Renal cortex interstitium (tissue), 11 donors: Measurements from ENCODE around the gene SPATA33. TPM values are rescaled to one million over a fixed set of nuclear protein-coding genes. Genes with fewer than 3 reads are reported as not detected.
"Not testable (repeated sequence)": the region's sequence is repeated elsewhere in the genome, so short reads cannot be mapped to it uniquely, and the experiment has no call there.

Experiments used
- DNase-seq, 11 donors: peaks; one replicate each; pipeline ENCODE4 v3.0.0-alpha.2; 2013; ENCODE audit warnings: low read depth in 9 of 11, low spot score in 4 of 11; ENCODE audit errors: extremely low read depth in 1 of 11
- polyA plus RNA-seq, 3 donors: library from polyadenylated mRNA; unstranded; fragments of 120-200 nt; gene quantifications; one replicate each; pipeline ENCODE4 v1.2.1, GENCODE V29; 2013; ENCODE audit not compliant: insufficient read length in 3 of 3

Gene SPATA33
- polyA plus RNA-seq, 3 donors, result 16.5 to 17.2 (median 16.6) TPM

DNA sequence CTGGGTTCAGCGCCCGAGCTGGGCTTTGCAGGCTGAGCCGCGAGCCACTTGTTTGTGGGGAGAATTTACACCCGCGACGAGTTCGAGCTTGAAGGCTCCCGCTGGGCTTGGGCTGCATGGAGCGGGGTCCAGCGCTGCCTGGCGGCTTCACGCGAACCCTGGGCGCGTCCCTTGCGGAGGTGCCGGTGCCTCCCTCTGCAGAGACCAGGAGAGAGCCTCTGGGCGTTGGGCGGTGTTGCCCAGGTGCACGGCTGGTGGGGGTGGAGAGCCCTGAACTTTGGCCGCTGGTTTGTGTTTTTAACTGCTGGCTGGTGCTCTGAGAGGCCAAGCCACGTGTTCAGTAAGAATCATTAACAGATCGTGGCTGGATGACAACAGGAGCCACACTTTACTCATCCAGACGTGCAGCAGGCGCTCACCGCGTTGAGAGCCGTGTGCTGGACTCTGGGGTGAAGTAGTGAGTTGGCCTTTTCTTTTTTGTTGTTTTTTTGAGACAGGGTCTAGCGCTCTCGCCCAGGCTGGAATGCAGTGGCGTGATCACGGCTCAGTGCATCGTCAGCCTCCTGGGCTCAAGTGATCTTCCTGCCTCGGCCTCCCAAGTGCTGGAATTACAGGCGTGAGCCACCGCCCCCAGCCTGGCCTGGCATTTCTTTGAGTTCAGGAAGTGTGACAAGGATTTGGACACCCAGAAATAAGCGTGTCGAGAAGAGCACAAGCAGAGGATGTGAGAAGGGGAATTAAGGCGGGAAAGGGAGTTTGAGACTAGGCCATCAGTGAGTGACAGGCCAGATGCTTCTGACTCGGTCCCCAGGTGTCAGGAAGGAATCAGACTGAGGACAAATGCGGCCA, 29.7 kb downstream of the SPATA33 start:
- peak in 5 of 11 donors; percentile 33 to 80 (median 52) for DNase-seq

DNA sequence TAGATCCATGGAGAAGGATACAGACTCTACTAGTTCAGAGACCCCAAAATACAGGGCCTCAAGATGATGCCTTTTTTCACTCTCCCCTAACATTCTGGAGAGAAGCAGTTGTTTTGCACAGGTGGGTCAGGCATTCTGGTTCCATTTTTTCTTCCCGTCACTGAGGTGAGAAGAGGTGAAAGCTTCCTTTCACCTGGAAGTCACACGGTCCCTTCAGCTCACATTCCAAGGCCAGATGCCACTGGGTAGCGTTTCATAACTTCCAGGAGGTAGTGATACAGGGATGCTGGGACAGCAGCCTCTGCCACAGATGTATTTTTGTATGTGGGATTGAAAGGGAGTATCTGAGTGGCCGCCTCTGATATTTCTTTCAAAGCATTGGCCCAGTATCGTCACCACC, 30.8 kb downstream of the SPATA33 start:
- DNase-seq, result no peak

DNA sequence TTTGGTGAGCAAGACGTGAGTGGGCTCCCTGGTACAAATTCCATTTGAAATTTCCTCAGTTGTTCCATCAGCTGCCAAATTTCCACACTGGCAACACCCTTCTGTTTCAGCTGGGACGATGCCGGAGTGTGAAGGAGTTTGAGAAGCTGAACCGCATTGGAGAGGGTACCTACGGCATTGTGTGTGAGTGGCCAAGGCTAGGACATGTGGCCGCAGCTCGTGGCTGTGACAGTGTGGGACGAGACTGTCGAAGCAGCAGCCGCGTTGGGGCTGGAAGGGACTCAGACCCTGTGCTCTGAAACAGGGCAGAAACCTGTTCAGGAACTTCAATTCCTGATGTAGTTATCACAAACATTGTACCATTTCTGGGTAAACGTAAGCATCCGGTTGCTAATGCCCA, 31.5 kb downstream of the SPATA33 start:
- DNase-seq, result no peak

DNA sequence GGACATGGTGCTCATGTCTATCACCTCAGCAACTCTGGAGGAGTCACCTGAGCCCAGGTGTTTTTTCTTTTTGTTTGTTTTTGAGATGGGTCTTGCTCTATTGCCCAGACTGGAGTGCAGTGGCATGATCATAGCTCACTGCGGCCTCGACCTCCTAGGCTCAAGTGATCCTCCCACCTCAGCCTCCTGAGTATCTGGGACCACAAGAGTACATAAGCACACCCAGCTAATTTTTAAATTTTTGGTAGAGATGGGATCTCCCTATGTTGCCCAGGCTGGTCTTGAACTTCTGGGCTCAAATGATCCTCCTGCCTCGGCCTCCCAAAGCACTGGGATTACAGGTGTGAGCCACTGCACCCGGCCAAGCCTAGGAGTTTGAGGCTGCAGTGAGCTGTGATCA, 32.0 kb downstream of the SPATA33 start:
- not testable (repeated sequence) for DNase-seq

DNA sequence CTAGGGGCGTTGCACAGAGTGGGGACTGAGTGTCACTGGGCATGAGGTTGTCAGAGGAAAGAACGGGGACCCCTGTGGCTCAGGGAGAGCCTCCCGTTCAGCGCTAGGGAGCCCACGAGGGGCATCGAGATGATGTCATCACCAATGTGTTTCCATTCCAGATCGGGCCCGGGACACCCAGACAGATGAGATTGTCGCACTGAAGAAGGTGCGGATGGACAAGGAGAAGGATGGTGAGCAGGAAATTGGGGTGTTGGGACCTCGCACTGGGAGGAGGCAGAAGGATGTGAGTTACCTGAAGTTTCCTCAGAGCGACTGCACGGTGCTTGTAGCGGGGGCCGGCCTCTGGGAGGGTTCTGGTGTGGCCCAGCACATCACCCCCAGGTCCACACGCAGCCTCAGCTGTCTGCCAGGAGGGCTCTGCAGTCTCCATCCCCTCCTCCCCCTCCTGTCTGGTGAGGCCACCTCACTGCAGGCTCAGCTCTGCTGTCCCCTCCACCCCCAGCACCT, 32.8 kb downstream of the SPATA33 start:
- DNase-seq, result no peak

DNA sequence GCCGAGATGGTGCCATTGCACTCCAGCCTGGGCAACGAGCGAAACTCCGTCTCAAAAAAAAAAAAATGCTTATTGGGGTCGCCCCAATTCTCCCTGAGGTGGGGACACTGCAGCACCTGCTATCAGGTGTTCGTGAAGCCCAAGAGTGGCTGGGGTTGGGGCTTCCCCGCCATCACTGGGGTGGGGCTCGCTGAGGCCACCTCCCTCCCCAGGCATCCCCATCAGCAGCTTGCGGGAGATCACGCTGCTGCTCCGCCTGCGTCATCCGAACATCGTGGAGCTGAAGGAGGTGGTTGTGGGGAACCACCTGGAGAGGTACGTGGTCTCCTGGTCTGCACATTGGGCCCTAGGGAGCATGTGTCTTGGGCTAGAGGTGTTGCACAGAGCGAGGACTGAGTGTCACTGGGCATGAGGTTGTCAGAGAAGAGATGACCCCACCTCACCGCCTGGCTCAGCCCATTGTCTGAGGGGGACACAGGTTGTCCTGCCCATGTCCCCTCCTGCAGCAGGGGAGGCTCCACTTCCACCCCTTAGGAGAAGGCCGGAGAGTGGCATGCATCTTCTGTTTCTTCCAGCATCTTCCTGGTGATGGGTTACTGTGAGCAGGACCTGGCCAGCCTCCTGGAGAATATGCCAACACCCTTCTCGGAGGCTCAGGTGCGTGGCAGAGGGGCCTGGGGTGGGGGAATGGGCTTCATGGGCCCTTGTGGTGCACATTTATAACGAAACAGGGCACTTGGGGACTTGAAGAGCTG, 33.8 kb downstream of the SPATA33 start:
- DNase-seq, result no peak

DNA sequence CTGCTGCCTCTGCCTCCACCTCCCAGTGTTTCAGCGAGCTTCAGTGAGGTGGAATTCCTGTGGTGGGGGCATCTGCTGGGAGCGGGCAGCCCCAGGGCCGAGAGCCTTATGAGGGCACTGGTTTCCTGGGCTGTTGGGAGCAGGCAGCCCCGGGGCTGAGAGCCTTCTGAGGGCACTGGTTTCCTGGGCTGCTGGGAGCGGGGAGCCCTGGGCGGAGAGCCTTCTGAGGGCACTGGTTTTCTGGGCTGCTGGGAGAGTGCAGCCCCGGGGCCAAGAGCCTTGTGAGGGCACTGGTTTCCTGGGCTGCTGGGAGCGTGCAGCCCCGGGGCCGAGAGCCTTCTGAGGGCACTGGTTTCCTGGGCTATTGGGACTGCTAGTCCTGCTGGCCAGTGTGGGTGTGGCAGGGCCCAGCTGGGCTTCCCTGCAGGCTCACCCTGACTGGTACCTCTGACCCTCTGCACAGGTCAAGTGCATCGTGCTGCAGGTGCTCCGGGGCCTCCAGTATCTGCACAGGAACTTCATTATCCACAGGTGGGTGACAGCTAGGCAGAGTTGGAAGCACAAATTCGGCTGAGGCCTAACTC, 34.4 kb downstream of the SPATA33 start:
- no peak for DNase-seq

DNA sequence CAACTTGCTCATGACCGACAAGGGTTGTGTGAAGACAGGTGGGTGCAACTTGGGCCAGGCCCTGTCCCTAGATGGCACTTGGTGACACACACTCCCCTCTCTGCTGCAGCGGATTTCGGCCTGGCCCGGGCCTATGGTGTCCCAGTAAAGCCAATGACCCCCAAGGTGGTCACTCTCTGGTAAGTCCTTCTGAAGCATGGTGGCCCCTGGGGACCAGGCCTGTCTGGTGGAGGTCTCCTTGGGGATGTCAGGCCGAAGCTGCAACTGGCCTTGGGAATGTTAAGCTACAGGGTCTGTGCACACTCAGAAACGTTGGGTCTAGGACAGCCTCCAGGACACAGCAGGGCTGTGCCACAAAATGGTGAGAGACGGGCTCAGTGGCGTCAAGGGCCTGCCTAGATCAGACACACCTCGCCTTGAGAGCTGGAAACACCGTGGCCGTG, 35.7 kb downstream of the SPATA33 start:
- DNase-seq, result no peak

DNA sequence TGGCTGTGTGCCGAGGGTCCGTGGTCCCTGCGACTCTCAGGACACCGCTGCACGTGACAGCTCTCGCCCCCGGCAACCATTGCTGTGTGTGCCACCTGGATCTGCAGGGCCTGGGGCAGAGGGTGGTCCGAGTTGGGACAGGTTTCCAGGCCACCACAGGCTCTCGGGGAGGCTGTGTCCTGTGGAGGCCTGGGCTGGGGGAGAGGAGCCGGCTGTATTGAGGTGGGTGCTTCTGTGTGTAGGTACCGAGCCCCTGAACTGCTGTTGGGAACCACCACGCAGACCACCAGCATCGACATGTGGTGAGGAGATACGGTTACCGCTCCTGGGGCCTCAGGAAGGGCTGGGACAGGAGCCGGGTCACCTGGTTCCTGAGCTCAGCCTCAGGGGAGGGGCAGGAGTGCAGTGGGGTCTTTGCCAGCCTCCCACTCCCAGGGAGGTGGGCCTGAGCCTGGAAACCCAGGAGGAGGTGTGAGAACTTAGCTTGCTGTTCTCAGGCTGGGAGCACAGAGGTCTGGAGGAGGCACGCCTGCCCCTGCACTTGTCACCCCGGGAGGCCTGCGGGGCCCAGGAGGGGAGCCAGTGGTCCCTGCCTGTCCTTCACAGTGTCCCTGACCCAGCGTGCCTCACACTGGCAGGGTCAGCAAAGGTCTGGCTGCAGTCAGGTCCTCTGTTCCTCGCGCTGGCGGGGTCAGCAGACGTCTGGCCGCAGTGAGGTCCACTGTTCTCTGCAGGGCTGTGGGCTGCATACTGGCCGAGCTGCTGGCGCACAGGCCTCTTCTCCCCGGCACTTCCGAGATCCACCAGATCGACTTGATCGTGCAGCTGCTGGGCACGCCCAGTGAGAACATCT, 36.5 kb downstream of the SPATA33 start:
- DNase-seq, result no peak

DNA sequence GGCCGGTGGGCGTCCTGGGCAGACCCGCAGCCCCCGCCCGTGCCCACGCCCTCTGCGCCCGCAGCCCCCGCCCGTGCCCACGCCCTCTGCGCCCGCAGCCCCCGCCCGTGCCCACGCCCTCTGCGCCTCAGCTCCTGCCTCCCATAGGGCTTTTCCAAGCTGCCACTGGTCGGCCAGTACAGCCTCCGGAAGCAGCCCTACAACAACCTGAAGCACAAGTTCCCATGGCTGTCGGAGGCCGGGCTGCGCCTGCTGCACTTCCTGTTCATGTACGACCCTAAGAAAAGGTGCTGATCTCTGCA, 37.1 kb downstream of the SPATA33 start:
- not testable (repeated sequence) for DNase-seq

DNA sequence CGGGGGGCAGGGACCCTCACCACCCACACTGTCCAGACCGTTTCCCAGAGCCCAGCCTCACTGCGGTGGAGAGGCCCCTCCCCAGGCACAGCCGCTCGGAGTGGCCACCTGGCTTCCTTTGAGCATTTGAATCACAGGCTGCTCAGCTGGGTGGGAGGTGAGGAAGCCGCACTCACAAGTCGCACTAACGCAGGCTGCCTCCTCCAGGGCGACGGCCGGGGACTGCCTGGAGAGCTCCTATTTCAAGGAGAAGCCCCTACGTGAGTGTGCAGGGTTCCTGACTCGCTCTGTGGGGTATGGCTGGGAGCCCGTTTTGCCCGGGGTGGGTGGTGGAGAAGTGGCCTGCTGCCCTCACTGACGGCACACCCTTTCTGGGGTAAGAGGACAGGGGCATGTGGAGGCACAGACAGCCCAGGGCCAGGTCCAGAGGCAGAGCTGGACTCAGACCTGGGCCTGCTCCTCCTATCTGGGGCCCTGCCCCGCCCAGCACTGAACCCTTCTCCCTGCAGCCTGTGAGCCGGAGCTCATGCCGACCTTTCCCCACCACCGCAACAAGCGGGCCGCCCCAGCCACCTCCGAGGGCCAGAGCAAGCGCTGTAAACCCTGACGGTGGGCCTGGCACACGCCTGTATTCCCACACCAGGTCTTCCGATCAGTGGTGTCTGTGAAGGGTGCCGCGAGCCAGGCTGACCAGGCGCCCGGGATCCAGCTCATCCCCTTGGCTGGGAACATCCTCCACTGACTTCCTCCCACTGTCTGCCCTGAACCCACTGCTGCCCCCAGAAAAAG, 37.6 kb downstream of the SPATA33 start:
- DNase-seq, result no peak

DNA sequence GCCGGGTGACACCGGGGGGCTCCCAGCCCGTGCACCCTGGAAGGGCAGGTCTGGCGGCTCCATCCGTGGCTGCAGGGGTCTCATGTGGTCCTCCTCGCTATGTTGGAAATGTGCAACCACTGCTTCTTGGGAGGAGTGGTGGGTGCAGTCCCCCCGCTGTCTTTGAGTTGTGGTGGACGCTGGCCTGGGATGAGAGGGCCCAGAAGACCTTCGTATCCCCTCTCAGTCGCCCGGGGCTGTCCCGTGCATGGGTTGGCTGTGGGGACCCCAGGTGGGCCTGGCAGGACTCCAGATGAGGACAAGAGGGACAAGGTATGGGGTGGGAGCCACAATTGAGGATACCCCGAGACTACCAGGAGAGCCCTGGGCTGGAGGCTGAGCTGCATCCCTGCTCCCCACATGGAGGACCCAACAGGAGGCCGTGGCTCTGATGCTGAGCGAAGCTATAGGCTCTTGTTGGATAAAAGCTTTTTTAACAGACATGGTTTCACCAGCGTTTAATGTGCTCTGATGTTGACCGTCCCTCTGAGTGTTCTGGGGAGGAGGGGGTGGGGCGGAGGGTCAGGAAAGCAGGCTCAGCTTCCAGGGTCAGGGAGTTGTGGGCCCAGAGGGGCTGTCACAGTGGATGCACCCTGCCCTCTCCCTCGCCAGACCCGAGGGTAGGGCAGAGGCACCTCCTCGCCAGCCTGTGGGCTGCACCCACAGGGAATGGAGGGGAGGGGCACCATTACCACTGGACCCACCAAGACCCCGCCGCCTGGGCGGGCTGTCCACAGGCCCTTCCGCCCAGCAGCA, 38.4 kb downstream of the SPATA33 start:
- no peak for DNase-seq

DNA sequence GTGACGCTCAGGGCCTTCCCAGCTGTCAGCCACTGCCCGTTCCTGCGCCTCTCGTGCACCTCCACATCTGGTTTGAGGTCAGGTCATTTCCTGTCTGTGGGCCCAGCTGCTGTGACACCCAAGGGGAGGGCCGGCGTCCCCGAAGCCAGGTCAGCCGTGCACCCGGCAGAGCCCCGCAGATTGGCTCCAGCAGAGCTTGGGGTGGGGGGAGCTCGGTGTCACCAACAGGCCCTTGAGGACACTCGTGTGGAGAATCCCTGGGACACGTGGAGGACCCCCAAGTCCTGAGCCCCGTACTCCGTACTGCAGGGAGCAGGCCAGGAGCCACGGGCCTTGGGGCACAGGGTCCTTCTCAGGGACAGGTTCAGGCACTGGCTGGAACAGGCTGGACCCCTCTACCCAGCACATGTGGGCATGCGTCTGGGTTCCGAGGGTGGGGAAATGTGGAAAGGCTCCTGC, 39.1 kb downstream of the SPATA33 start:
- no peak for DNase-seq

DNA sequence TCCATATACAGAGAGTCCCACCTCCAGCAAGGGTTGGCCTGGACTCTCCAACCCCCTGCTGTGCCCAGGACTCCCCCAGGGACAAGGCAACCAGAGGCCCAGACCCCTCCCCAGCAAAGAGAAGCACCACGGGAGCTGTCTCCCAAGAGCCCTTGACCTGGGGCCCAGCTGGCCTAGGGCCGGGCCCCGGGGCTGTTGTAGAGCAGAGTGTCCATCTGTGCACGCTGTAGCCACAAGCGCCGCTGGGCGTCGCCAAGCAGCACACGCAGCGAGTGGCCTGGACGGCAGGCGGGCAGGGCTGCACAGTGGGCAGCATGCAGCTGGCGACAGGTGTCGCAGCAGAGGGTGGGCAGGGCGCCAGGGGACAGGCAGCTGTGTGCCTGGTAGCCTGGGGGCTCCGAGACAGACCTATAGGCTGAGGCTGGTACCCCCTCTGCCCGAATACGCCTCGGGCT, 39.6 kb downstream of the SPATA33 start:
- no peak for DNase-seq

DNA sequence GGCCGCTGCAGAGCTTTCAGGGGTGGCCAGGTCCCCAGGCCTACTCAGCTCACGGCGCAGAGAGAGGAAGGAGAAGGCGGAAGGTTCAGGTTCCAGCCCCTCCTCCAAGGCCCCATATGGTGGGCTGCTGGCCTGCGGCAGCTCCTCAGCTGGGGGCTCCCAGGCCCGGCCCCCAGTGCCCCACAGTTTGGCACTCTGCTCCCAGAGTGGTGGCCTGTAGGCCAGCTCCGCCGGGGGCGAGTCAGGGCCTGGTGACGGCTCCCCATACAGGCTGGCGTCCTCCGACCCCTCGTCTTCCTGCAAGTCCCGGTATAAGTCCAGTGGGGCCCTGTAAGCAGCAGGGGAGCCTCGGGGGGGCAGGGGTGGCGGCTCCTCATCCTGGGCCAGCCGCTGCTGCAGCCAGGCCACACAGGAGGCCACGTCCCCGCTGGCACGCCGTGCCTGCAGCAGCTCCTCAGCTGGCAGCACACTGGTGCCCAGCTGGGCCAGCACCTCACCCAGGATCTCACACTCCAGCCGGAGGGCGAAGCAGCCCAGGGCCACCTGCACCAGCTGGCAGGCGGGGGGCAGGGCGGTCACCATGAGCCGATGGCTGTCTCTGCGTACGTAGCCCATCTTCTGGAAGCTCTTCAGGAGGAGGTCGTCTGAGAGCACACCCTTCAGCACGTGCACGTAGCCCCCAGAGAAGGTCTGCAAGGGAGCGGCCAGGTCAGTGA, 40.1 kb downstream of the SPATA33 start:
- no peak for DNase-seq

DNA sequence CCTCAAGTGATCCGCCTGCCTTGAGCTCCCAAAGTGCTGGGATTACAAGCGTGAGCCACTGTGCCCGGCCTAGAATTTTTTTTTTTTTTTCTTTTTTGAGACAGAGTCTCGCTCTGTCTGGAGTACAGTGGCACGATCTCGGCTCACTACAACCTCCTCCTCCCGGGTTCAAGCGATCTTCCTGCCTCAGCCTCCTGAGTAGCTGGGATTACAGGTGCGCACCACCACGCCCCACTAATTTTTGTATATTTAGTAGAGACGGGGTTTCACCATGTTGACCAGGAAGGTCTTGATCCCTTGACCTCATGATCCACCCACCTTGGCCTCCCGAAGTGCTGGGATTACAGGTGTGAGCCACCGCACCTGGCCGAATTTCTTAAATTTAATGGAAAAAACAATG, 41.1 kb downstream of the SPATA33 start:
- DNase-seq, result not testable (repeated sequence)

DNA sequence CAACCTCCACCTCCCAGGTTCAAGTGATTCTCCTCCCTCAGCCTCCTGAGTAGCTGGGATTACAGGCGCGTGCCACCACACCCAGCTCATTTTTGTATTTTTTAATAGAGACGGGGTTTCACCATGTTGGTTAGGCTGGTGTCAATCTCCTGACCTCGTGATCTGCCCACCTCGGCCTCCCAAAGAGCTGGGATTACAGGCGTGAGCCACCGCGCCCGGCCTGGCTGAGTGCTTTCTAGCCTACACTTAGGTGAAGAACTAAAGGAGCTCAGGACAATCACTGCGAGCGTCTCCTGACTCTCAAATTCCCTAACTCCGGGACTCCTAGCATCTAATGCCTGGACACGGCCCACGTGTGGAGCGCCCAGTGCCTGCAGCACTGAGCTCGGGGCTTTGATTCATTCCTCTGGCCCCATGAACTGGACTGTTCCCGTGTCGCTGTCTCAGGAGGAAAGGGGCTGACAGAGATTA, 42.0 kb downstream of the SPATA33 start:
- DNase-seq, result not testable (repeated sequence)
